ENCODE measurements around the gene EFCAB11.

The EFCAB11 gene

DNA sequence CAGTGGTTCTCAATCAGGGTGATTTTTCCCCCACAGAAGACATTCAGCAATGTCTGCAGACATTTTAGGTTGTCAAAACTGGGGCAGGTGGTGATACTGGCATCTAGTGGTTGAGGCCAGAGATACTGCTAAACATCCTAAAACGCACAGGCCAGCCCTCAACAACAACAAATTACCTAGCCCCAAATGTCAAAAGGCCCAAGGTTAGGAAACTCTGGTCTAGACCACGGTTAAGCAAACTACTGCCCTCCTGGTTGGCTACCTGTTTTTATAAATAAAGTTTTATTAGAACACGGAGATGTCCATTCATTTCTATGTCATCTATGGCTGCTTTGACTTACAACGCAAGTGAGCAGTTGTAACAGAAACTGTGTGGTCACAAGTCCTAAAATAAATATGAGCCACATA, 186.7 kb downstream of the EFCAB11 start:
- peak; percentile 44 for DNase-seq (ENCODE audit: low read depth, low spot score)

DNA sequence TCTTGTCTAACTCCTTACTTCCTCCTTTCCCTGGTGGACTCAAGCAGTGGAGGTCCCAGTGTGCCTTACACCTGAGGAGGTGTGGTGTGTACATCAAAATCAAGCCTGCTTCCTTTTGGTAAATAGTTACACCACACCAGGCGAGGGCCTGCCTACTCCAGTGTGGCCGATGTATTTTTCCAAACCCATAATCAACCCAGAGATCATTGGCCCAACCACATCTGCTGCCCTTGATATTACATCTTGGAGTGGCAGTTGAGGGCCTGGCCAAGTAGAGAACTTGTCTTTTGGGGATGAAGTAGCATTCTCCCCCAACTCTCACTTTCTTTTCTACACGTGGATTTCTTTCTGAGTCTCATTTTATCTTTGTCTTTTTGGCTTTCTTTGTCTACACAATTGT, 187.4 kb downstream of the EFCAB11 start:
- DNase-seq (ENCODE audit: low read depth, low spot score) = no peak

DNA sequence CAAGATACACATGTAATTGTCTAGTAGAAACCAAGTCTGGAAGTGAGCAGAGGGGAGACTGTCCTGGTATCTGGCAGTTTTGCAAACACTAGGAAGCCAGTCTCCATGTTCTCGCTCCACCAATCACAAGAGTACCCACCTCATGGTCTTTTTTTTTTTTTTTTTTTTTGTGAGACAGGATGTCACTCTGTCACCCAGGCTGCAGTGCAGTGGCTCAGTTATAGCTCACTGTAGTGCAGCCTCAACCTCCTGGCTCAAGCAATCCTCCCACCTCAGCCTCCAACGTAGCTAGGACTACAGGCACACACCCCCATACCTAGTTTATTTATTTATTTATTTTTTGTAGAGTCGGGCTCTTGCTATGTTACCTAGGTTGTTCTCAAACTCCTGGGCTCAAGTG, 189.2 kb downstream of the EFCAB11 start:
- DNase-seq (ENCODE audit: low read depth, low spot score) = no peak

DNA sequence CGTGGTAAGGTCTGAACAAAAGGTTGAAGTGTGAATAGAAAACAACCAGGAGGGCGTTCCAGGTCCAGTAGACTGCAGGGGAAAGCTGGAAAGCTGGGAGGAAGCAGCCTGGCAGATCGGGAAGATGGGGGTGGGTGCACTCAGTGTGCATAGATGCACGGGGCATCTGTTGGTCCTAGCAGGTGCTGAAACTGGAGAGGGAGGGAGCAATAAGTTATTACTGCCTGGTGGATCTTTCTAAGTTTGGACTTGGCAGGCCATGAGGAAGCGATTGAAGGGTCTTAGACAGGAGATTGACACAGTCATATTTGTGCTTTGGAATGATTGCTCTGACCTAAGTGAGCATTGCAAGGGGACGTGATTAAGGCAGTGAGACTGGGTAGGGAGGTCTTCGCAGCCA, 194.4 kb downstream of the EFCAB11 start:
- no peak for DNase-seq (ENCODE audit: low read depth, low spot score)

DNA sequence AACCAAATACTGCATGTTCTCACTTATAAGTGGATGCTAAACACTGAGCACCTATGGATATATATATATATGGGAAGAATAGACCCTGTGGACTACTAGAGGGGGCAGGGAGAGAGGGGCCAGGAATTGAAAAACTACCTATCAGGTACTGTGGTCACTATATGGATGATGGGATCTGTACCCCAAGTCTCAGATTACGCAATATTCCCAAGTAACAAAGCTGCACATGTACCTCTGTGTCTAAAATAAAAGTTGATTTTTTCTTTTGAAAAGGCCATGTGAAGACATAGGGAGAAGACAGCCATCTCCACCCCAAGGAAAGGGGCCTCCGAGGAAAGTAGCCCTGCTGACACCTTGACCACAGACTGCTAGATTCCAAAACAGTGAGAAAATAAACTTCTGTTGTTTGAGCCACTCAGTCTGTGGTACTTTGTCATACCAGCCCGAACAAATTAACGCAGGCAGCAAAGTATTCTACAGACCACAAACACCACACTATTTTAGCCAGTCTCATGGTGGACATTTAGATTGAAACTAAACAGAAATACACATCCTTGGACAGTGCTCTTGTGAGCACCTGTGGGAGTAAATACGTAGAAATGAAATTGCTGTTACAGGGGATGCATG, 197.1 kb downstream of the EFCAB11 start:
- DNase-seq (ENCODE audit: low read depth, low spot score) = no peak

DNA sequence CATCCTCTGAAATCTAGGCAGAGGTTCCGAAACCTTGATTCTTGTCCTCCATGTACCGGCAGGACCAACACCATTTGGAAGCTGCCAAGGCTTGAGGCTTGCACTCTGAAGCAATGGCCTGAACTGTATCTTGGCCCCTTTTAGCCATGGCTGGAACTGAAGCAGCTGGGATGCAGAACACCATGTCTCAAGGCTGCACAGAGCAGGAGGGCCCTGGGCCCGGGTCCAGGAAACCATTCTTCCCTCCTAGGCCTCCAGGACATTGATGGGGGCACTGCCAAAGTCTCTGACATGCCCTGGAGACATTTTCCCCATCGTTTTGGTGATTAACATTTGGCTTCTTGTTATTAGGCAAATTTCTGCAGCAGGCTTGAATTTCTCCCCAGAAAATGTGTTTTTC, 198.7 kb downstream of the EFCAB11 start:
- no peak for DNase-seq (ENCODE audit: low read depth, low spot score)

DNA sequence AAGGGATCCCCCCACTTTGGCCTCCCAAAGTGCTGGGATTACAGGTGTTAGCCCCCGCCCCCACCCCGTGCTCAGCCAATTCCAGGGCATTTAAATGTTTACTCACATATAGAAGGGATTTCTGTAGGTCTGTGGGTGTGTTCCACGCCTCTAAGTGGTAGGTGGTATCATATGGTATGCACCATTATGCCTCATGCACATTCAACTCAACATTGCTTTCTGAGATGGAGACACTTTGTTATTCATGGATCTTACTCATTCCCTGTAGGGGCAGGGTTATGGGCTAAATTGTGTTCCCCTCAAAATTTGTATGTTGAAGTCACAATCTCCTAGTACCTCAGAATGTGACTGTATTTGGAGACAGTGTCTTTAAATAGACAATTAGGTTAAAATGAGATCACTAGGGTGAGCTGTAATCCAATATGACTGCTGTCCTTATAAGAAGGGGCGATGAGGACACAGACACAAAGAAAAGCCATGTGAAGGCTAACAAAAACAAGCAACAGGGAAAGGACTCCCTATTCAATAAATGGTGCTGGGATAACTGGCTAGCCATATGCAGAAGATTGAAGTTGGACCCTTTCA, 200.6 kb downstream of the EFCAB11 start:
- DNase-seq (ENCODE audit: low read depth, low spot score) = no peak

DNA sequence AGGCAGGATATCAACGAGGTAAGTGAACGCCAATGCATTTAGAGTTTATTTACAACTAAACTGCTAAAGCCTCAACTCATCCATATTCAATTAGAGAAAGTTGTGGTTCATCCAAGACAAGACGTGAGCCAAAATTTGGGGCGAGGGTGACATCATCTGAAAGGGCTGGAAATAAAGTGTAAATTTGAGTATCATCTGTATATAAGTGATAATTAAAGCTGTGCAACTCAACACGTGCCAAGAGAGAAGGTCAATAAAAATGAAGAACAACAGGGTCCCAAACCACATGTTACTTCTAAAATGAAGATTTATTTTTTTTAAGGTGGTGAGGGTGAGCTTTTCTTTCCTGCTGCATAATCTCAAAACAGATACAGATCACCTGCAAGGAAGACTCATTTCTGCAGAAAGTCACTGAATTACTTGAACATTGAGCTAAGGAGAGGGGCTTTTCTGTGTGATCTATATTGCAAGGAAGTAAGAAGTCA, 203.6 kb downstream of the EFCAB11 start:
- DNase-seq (ENCODE audit: low read depth, low spot score) = no peak

DNA sequence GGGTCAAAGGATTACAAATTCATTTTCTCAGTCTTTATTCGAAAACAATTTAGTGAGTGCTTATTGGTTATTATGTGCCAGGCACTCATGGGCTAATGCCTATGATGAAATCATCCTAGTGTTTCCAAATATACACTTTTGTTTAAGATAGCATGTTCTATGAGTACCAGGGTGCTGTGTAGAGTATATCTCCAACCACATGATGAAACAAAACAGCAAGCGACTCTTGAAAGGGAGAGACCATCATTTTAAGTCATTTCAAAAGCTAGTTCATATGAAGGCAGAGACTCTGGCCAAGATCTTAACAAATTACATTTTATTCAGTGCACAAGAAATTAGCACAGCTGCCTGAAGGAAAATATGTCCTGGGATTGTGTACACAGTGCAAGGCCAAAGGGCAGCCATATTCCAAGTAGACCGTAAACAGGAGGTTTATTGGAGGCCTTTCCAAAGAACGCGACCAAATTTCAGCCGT, 204.2 kb downstream of the EFCAB11 start:
- DNase-seq (ENCODE audit: low read depth, low spot score) = no peak

DNA sequence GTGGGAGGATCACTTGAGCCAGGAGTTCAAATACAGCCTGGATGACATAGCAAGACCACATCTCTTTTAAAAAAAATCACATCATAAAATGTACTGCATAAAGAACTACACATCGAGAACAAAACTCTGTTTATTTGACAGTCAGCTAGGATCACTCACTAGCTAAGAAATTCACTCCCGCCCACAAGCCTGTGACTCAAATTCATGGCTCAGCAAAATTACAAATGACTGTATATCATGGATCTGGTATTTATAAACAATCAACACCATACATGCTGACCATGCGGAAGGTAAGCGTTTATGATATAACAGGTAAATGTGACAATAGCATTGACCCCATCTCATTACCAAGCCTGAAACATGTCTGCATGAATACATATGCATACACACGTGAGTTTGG, 206.5 kb downstream of the EFCAB11 start:
- DNase-seq (ENCODE audit: low read depth, low spot score) = no peak

DNA sequence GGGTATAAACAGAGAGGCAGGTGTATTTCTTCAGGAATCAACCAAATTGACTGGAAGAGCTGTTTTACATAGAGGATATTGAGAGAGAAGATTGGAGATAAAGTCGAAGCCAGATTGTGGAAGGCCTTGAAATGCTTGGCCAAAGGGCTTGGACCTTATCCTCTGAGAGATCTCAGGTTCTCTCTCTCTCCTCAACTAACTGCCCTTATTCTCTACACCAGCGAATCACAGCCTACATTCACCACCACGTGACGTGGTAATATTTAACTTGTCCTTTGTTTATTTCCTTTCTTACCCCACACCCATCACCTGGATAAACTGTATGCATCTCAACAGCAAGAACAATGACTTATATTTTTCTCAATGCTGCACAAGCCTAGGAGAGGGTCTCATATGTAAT, 207.4 kb downstream of the EFCAB11 start:
- DNase-seq (ENCODE audit: low read depth, low spot score) = no peak

DNA sequence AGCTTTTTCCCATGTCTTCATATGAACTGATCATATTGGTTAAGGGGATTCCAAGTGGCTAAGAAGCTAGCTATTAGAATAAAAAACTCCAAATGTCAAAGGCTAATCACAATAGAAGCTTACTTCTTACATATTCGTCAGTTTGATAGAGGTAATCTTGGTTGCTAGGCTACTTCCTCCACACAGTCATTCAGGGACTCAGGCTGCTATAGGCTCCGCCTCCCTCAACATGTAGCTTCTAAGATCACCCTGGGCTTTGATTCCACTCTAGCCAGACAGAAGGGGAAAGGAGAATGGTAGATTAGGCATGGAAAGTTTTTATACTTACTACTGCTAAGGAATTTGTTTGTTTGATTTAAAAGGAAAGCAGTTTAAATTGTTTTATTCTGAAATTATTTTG, 207.9 kb downstream of the EFCAB11 start:
- DNase-seq (ENCODE audit: low read depth, low spot score) = no peak

DNA sequence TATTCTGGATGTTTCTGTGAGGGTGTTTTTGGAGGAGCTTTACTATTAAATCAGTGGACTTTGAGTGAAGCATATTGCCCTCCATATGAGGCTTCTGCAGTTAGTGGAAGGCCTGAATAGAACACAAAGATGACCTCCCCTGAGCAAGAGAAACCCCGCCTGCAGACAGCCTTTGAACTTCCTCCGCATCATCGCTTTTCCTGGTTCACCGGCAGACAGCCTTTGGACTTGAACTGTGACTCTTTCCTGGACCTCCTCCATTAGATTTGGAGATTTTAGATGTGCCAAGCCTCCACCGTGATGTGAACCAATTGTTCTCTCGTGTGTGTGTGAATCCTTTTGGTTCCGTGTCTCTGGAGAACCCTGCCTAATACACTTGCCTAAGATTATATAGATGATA, 208.4 kb downstream of the EFCAB11 start:
- no peak for DNase-seq (ENCODE audit: low read depth, low spot score)

Data from activated CD4-positive, CD25-positive, alpha-beta regulatory T cell treated with anti-CD3 and anti-CD28 coated beads, Interleukin-2, amount 50 U/mL, for 16 hours (primary cell).